Stimulated activated CD4-positive, alpha-beta T cell treated with anti-CD3 and anti-CD28 coated beads, TNF-alpha, amount 100 ng/mL, for 4 hours (primary cell): ENCODE data around the gene FAM163A.

Experiments
- DNase-seq, 3 experiments: peaks; one replicate each; pipeline ENCODE4 v3.0.0-alpha.2; 2020; ENCODE audit warnings: low read depth in 3 of 3

FAM163A gene

DNA sequence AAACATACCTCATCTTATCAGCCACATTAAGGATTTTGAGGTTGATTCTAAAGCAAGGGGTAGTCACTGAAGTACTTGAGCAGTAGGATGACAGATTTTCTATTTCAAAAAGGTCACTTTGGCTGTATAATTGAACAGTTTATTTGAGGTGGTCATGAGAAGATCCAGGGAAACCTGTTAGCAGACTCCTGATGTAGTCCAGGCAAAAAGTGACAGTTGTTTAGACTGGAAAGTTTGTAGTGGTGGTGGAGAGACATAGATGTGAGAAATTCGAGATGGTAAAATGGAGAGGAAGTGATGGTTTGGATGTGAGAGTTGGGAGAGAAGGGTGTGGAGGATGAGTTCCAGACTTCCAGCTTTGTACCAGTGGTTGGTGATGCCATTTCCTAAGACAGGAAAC lies 7.5 kb downstream of the FAM163A start:
- no peak for DNase-seq

DNA sequence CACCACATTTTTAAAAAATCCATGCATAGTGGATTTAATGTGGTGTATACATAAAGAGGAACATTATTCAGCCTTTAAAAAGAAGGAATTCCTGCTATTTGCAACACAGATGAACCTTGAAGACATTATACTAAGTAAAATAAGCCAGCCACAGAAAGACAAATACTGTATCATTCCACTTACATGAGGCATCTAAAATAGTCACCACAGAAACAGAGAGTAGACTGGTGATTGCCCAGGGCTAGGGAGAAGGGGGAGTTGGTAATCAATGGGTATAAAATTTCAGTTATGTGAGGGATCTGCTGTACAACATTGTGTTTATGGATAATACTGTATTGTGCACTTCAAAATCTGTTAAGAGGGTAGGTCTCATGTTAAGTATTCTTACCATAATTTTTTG lies 10.0 kb downstream of the FAM163A start:
- DNase-seq = no peak

DNA sequence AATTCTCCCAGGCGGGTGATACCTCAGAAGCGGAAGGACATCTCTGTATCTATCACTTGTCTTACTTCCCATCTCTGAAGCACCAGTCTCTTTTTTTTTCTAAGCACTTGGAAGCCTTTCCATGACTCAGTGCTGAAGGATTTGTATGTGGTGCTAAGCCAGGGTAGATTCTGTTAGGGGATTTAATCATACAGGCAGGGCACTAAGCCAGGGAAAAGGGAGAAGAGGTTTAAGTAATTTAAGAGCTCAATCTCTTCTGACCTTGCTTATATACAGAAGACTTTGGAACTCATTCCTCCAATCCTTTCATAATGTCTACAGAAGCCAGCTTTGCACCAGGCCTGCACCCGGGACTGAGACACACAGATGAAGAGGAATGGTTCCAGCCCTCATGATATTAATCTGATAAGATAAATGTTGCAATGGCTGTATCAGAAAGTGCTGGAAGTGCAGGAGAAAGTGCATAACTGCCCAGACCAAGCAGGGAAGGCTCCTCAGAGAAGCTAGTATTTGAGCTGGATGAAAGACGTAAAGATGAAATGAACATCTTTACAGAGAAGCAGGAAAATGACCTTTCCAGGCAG lies 11.0 kb downstream of the FAM163A start:
- no peak for DNase-seq

DNA sequence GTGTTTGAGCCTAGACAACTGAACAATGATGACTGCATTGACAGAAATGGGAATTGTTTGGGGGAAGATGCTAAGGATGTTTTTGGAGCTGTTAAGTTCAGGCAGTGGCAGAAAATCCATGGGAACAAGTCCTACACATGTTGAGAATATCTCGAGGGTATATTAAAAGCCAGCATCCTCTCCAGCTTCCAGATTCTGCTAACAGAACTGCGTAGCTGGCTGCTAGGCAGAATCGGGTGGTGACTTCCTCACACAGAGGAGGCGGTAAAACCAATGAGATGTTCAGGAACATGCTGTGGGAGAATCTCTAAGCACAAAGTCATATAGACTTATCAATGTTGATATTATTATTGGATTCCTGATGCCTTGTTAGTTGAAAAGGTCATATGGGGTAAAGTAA lies 14.8 kb downstream of the FAM163A start:
- DNase-seq = no peak

DNA sequence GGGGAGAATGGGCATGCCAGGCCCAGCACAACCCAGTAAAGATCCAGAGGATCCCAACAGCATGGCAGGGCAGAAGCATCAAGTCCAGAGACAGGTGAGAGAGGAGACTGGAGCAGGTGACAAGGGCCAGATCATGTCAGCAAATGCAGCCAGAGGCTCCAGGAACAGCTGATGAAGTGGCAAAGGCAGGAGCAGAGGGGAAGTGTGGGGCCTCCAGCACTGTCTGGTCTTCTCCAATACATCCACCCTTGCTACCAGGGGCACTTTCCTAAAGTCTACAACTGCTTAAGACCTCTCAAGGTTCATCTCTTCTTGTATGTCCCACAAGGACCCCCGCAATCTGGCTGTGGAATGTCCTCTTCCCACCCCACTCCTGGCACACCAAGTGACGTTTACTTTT lies 17.4 kb downstream of the FAM163A start:
- DNase-seq = no peak

DNA sequence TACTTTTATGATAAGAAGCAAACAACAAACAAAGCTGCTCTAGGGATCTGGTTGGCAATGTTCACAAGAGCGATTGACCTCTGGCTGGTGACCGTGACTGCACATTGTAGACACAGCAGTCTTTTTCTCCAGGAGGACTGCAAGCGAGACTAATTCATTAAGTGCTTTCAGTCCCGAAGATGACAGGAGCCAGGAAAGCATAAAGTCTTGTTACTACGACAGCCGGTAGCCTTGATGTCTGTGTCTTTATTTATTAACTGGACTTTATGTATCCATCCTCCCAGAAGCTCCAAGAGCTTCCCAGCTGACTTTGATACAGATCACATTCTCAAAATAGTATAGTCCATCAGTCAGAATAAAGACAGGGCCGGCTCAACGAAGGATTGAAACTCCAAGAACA lies 18.2 kb downstream of the FAM163A start:
- no peak for DNase-seq

DNA sequence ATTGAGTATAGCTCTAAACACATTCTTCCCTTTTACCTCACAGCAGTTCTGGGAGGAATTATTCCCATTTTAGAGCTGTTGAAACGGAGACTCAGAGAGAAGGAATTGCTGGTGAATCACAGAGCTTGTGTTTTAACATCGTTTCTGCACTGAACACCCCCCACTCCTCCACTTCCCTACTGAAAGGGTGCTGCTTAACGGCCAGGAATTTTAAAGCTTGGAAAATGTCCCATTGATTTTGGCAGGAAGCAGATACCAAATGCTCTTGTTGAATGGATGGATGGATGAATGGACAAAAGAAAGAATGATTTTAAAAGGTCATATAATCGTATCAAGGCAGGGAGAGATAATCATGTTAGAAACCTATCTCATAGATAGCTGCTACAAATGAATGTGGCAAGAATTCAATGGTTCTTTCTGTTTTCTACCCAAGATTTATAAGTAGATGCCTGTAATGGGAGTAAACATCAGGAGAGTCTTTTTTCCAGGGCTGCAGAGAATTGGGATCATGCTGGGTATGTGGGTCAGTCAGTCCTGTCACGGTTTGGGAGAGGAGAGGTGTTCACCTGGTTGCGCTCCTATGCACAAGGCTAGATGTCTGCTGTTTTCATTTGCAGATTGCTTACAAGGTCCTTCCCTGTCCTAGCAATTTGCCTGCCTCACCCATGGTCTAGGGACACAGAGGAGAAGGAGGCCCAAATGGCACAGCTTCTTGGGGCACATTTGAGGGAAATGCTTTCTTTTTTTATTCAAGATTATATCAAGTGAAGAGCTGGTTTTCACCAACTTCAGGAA lies 19.0 kb downstream of the FAM163A start:
- DNase-seq = no peak

DNA sequence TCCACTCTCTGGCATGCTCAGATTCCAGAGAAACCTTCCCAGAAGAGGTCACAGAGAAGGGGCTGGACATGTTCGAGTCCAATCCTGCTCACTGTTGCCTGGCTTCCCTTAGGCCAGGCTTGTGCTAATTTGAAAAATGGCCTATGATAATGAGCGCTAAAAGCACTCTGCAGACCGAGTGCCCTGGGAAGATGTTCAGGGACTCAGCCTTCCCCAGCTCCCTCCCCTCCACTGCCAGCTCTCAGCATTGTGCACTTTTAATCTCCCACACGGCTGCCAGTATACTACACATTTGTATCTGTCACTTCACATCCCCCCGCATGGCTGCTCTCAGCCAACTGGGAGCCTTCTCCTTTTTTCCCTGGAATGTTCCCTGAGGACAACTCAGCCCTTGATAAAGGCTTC lies 24.1 kb downstream of the FAM163A start:
- DNase-seq = no peak

DNA sequence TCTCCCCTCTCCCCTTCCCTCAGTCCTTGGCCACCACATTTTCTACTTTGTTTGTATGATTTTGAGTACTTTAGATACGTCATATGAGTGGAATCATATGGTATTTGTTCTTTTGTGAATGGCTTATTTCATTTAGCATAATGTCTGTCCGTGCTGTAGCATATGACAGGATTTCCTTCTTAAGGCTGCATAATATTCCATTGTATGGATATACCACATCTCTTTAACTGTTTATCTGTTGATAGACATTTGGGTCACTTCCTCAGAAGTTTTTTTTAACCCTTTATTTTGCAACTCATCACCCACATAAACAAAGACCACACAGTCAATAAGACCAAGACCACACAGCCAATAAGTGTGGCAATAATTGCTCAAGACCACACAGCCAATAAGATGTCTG lies 24.9 kb downstream of the FAM163A start:
- DNase-seq = no peak

DNA sequence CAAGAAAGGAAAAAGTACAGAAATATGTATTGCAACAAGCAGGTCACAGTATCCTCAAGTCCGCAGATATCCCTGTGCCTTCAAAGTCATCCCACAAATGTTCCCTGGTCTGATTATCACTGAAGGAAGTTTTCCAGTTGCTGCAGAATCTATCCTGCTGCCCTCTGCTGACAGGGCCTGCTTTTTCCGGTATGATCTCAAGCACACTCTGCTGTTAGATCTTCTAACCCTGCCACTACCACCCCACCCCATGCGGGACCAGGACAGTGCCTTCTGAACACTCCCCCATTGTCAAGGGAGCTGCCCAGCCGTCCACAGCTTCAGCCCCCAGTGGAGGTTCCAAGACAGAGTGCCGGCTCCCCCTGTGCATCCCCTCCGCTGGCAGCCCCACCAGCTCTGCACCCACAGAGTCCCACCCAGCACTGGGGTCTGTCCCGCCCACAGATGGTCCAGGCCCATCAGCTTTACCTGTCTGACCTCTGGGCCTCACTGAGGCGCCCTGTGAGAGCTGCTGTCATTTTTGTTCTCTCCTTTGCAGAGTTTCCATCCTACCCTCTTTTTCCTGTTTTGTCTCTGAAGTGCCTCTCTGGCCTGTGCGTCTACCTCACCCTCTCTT lies 27.9 kb downstream of the FAM163A start:
- no peak for DNase-seq

DNA sequence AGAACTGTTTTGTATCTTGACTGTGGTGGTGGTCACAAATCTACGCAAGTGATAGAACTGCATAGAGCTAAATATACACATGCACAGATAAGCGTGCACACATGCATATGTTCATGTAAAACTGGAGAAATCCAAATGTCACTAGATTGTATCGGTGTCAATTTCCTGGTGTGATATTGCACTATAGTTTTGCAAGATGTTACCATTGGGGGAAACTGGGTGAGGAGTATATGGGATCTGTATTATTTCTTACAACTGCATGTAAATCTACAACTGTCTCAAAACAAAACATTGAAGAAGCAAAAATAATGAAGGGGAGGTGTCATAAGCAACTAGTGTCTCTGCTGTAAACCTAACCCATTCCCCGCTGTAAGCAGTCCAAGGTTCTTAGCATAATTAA lies 30.2 kb downstream of the FAM163A start:
- DNase-seq = no peak

DNA sequence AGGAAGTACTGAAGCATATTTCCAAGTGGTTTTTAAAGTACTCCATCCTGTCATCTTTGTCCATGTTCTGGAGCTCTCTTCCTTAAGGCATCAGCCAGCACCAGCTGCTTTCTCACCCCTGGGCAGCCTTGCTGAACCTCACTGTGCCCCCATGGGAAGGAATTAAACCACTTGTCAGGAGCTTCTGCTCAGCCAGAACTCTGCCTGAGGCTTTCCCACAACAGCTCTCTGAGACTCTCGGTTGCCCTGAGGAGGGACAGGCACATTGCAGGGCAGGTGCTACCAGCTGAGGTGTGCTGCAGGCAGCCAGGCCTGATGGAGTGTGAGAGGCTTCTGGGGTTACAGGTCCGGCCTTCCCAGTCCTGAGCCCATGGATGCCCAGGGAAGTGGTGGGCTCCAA lies 30.9 kb downstream of the FAM163A start:
- DNase-seq = no peak

DNA sequence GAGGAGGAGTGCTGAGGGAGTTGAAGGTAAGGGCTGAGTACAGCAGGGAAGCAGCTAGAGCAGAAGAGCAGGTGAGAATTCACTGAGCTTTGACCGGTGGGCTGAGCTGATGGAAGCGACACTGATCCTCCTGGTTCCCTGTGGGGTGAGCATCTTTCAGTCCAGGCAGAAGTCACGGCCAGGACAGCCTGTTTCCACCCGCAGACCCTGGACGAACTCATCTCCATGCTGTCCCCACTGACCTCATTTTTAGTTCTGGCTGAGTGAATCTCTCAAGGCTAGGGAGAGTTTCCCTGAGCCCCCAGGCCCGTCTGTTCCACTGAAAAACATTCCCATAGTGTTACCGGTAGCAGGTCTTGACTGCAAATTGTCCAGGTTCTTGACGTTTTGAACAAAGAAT lies 31.5 kb downstream of the FAM163A start:
- DNase-seq = no peak

DNA sequence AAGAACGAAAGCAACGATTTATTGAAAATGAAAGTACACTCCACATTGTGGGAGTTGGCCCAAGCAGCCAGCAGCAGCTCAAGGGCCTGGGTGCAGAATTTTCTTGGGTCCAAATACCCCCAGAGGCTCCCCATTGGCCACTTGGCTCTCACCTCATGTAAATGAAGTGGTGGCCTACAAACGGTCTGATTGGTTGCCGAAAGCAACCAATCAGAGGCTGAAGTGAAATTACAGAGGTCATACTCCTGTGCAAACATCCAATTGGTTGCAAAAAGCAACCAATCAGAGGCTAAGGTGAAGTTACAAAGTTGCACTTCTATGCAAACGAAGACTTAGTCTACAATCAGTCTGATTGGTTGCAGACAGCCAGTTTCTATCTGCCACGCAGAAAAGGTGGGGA lies 31.9 kb downstream of the FAM163A start:
- DNase-seq = no peak

DNA sequence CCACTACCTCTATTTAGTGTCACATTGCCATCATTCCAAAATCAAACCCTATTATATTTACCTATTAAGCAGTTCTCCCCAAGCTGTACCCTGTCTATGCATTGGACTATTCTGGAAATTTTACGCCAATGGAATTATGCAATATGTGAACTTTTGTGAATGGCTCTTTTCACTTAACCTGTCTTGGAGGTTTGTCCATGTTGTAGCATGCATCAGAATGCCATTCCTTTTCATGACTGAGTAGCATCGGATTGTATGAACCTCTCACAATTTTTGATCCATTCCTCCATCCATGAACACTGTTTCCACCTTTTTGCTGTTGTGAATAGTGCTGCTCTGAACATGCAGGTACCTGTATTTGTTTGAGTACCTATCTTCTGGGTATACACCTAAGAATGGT lies 33.7 kb downstream of the FAM163A start:
- no peak for DNase-seq

DNA sequence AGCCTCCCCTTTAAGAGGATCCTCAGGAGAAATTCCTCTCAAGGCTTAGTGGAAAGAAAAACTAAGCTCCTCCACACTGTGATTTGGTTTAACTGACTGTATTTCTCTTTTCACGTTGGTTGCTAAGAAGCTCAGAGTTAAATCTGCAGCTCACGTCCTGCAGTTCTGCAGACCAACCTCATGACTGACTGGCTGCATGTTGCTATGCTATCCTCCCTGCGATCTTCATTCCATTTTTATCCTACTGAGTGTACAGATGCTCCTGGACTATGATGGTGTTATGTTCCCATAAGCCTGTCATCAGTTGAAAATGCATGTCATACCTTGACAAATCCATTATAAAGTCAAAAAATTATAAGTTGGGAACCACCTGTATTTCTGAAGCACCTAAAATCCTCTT lies 34.6 kb downstream of the FAM163A start:
- no peak for DNase-seq

DNA sequence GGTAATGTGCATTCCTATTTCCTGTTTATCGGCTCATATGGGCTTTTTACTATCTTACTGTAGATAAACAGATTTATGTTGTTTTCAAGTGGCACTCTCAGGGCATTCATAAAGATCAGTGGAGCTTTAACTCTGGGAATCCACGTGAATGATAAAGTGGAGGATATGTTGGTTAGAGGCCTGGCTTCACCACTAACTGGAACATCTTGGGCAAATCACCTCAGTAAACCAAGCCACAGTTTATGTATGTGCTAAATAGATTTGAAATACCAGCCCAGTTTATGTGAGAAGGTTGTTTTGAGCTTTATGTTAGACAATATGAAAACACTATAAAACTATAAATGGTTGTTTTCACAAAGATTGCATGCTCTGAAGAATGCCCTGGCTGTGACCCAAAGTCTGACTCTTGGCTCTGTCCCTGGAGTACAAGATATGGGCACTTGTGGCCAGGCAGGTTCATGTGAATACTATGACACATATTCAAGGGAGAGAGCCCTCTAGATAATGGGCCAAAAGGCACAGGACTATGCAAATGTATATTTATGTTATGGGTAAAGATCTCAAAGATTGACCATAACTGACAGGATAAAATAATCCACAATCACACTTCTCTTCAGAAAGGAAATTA lies 36.7 kb downstream of the FAM163A start:
- DNase-seq = no peak

DNA sequence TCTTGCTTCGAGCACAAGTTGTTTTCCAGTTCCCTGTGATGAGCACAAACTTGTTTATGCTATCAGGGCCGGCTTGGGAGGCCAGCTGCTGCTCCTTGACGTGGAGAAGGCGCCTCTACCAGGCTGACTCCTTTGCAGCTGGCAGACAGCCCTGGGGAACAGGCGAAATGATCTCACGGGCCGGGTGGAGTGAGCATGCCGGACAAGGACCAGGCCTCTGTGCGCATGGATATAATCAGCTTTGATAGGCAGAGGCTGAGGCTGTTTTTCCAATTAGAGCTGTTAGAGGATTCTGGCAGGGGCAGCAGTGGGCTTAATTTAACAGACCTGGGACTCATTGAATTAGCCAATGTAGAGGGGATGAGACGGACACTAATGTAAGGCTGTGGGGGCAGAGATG lies 38.9 kb downstream of the FAM163A start:
- no peak for DNase-seq

DNA sequence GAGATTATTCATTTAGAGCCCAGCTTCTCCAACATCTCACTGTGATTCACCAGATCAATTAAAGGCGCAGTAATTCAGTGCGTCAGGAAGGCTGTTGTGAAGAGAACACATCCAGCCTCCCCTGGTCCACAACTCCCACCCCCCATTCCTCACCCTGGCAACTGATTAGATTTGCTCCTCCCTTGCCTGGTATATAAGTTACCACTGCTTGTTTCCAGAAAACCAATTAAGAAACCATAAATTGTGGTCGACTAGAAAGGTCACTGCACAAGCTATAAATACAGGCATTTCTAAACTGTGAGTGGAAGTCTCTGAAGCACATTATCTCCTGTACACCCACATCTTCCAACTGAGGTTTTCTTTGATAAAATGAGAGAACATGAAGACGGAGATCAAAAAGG lies 41.9 kb downstream of the FAM163A start:
- no peak for DNase-seq

DNA sequence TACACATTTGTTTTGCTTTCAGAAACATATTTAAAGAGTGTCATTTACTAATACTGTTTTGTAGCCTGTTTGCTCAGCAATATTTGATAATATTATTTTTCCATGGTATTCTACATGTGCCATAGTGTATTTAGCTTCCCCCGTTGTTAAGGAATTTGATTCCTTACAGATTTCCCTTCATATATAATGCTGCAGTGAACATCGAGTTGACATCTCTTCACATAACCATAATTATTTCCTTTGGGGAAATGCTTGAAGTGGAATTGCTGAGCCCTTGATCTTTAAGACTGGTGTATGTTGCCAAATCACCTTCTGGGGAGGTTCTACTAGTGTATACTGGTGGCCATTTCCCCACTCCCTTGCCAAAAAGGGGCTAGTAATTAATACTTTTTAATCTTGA lies 42.6 kb downstream of the FAM163A start:
- no peak for DNase-seq

DNA sequence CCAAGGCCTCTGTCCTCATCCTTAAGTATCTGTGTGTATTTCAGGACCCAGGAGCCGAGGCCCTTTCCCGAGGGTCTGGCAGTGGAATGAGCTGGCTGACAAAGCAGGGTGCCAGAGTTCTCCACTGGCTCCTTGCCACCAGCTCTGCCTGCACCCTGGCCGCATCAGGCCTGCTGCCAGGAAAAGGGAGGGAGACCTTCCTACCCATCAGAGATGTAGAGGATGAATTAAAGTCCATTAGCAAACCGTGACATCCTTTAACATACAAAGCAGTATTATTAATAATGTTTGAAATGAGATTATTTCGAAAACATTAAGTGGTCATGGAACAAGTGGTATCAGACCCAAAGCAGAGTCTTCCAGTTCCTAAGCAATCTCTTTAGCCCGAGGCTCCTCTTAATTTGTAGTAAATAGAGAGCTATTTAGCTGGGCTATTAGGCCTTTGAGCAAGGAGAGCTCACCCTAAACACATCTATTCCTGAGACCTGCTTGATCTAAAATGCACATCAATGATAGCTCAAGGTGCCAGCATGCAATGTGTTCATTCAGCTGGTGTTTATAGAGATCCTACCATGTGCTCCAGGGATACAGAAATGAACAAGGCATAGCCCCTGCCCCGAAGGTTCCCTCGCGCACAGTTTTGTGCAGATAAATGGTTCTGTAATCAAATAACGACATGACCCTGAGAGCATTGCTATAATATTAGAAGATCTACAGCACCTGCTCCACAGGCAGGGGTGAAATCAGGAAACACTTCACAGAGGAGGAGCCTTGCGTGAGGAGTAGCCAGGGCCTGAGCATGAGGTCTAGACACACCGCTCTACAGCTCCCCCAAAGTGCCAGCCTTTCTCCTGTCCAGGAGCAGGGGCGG lies 44.0 kb downstream of the FAM163A start:
- DNase-seq = no peak

DNA sequence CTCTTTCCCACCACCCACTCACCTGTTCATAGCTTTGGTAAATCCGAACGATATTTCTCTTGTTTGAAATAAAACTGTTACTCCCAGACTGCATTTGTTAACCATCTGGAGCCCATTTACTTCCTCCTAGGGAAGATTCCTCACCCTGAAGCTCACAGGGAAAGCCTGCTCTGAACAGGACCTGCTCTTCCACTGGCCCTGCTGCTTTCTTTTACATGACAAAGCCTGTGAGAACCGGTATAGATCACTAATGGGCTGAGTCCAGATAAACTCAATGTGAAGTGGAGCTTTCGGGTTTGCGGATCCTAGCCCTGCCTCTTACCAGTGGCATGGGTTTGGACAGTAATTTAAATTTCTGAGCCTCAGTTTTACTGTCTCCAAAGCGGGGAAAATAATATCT lies 45.2 kb downstream of the FAM163A start:
- DNase-seq = no peak
